Loucy (cell line): ENCODE measurements around the gene ACAN.

Experiments used
- EZH2phosphoT487 ChIP-seq: fragments of 200-600 bp; IDR thresholded peaks from 2 replicates; pipeline ENCODE4 v1.6.1; 2018; ENCODE audit warnings: antibody characterized with exemption, mild to moderate bottlenecking, moderate library complexity, borderline replicate concordance
- TF ChIP-seq, protein P1 (sequence below): fragments of 200-600 bp; sonication (generic); conservative IDR thresholded peaks from 2 replicates; pipeline ENCODE4 v1.5.1; 2014; ENCODE audit warnings: mild to moderate bottlenecking, antibody characterized with exemption, low read length

DNA sequence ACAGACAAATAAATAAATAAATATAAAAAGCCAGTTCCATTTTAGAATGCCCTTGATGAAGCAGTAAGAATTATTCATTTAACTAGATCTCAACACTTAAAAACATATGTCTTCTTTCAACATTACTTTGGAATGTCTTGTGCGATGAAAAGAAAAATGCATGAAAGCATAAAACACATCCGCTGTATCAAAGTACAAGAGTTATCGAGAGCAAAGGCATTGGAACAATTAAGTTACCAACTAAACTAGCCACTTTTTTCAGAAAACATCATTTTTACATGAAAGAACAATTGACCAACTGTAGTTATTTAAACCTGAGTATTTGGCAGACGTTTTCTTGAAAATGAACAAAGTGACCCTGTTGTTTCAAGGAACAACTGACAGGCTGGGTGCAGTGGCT lies 27.5 kb upstream of the ACAN start:
- TF ChIP-seq, protein P1, sequence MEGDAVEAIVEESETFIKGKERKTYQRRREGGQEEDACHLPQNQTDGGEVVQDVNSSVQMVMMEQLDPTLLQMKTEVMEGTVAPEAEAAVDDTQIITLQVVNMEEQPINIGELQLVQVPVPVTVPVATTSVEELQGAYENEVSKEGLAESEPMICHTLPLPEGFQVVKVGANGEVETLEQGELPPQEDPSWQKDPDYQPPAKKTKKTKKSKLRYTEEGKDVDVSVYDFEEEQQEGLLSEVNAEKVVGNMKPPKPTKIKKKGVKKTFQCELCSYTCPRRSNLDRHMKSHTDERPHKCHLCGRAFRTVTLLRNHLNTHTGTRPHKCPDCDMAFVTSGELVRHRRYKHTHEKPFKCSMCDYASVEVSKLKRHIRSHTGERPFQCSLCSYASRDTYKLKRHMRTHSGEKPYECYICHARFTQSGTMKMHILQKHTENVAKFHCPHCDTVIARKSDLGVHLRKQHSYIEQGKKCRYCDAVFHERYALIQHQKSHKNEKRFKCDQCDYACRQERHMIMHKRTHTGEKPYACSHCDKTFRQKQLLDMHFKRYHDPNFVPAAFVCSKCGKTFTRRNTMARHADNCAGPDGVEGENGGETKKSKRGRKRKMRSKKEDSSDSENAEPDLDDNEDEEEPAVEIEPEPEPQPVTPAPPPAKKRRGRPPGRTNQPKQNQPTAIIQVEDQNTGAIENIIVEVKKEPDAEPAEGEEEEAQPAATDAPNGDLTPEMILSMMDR: no peak
- no peak for TF ChIP-seq EZH2phosphoT487
